Colonic mucosa (tissue), 4 donors: ENCODE data around the gene FHOD3. TPM values are rescaled to one million over a fixed set of nuclear protein-coding genes. Genes with fewer than 3 reads are reported as not detected.
"Not testable (repeated sequence)": the region's sequence is repeated elsewhere in the genome, so short reads cannot be mapped to it uniquely, and the experiment has no call there.

Source experiments
- DNase-seq: peaks from one replicate; pipeline ENCODE4 v3.0.0-alpha.2; 2020
- H3K27ac ChIP-seq: fragments of 200-600 bp; one replicate; pipeline ENCODE4 v1.8.0; 2021
- H3K27me3 ChIP-seq: fragments of 200-600 bp; one replicate; pipeline ENCODE4 v1.8.0; 2021
- H3K36me3 ChIP-seq: fragments of 200-600 bp; one replicate; pipeline ENCODE4 v1.8.0; 2021
- H3K4me1 ChIP-seq: fragments of 200-600 bp; one replicate; pipeline ENCODE4 v1.8.0; 2021; ENCODE audit warnings: mild to moderate bottlenecking
- H3K4me3 ChIP-seq: fragments of 200-600 bp; one replicate; pipeline ENCODE4 v1.8.0; 2021
- H3K9ac ChIP-seq, 2 donors: one replicate each; pipeline ENCODE4 v1.7.0; 2013; ENCODE audit warnings: control low read depth in 2 of 2, low read depth in 2 of 2, low read length in 2 of 2
- H3K9me3 ChIP-seq: fragments of 200-600 bp; one replicate; pipeline ENCODE4 v1.8.0; 2021
- CTCF ChIP-seq: fragments of 200-600 bp; IDR thresholded peaks from one replicate; pipeline ENCODE4 v1.8.0; 2022; ENCODE audit warnings: antibody characterized with exemption, mild to moderate bottlenecking
- intact Hi-C: fragments of 100-400 bp; cut with DNase I; formaldehyde crosslinking; loops from one replicate; pipeline ENCODE4 v1.14.1; 2022
- total RNA-seq, 2 donors: library from RNA; stranded (reverse); fragmentation: NEBNext Ultra II Directional in 1 of 2; extraction: Animal tissue kit (Norgen Biotek cat#: 25700) in 1 of 2; gene quantifications; one replicate each; pipeline ENCODE4 v1.2.1, GENCODE V29; 2021
- donor health status: healthy.
- donor health status: DM: no; HTN: no; CAD: no.
- donor health status: DM: no; HTN: no; CAD: no.

Gene FHOD3
- total RNA-seq, 2 donors from 2014 or later = 2.5 to 4.1 TPM

DNA sequence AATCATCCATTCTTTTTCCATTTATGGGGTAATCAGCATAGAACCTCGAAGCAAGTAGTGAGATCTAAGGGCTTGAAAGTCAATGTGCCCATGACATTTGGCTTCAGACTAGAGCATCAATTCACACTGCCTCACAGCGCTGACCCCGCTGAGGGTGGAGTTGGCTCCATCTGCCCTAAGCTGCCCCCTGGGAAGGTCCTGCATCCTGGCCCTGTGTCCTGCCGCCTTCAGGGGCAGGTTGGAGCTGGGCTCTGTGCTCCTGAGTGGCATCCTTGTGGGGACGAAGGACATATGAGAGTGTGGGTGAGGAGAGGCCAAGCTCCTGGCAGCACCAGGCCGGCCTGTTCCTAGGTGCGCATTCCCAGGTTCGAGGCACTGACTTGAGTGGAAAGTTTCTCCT is 249.4 kb downstream of the FHOD3 start:
- no peak overlapping the region for H3K27ac ChIP-seq
- DNase-seq = no peak
- no peak overlapping the region for H3K9ac ChIP-seq
- no peaks in the 10 kb centered on the region for H3K4me1 ChIP-seq
- H3K4me3 ChIP-seq = no peak overlapping the region
- no peak for TF ChIP-seq CTCF
- intact Hi-C loops = no loop called here
- no peaks in the 10 kb centered on the region for H3K27me3 ChIP-seq
- H3K36me3 ChIP-seq = no peaks in the 10 kb centered on the region
- H3K9me3 ChIP-seq = no peaks in the 10 kb centered on the region

GRCh38 chr18:36547544-36547943 is 250.0 kb downstream of the FHOD3 start:
- H3K36me3 ChIP-seq = no peaks in the 10 kb centered on the region
- no peaks in the 10 kb centered on the region for H3K9me3 ChIP-seq
- H3K27me3 ChIP-seq = no peaks in the 10 kb centered on the region
- no peak for DNase-seq
- H3K27ac ChIP-seq = no peak overlapping the region
- H3K4me1 ChIP-seq = no peaks in the 10 kb centered on the region
- H3K9ac ChIP-seq = no peak overlapping the region
- H3K4me3 ChIP-seq = no peak overlapping the region
- intact Hi-C loops = no loop called here
- TF ChIP-seq CTCF = no peak

GRCh38 chr18:36551274-36551673 is 253.8 kb downstream of the FHOD3 start:
- DNase-seq, intact Hi-C loops: not testable (repeated sequence)

GRCh38 chr18:36558234-36558633 is 260.7 kb downstream of the FHOD3 start:
- DNase-seq = no peak
- Histone ChIP-seq H3K4me1 (no peaks in the 10 kb centered on the region), H3K4me3 (no peak overlapping the region), H3K27ac (no peak overlapping the region), H3K27me3 (no peaks in the 10 kb centered on the region), H3K9me3 (no peaks in the 10 kb centered on the region), H3K36me3 (no peaks in the 10 kb centered on the region), H3K9ac (no peak overlapping the region)
- TF ChIP-seq CTCF = no peak
- intact Hi-C loops = no loop called here

More at GRCh38 chr18:36551274-36551673, 253.8 kb downstream of the FHOD3 start:
- H3K9me3 ChIP-seq, H3K4me1 ChIP-seq, H3K9ac ChIP-seq, H3K36me3 ChIP-seq, H3K4me3 ChIP-seq, H3K27me3 ChIP-seq, H3K27ac ChIP-seq: not testable (repeated sequence)

DNA sequence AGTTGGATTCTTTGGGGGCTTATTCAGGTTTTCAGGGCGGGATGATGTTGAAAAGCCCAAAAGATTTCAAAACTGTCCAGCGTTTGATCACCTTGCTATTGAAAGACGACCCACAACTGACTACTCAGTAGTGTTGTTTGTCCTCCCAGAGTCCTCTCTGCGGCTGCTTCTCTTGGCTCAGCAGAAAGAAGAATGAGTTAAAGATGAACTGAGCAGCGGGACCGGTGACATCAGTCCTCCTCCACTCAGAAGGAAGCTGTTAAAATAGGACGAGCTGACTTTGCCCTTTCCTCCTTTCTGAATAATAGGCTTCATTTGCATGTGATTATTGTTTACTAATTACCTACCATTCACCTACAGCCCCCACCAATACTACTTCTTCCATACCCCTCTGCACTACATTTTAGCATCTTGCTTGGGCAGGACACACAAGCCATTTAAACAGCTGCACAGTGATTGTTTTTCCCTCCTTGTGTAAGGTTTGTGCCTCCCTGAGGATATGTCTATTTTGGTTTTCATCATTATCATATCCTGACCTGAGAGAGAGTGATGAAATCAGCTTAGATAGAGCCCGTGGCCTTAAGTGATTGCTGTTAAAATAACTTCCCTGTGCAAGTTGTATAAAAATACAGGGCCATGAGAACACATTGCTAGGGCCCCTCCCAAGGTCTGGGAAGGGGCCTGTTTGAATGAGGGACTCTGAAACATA is 261.8 kb downstream of the FHOD3 start:
- Histone ChIP-seq H3K4me3 (no peak overlapping the region), H3K27me3 (no peaks in the 10 kb centered on the region), H3K4me1 (no peaks in the 10 kb centered on the region), H3K27ac (no peak overlapping the region), H3K36me3 (no peaks in the 10 kb centered on the region), H3K9ac (no peak overlapping the region), H3K9me3 (no peaks in the 10 kb centered on the region)
- no peak for DNase-seq
- TF ChIP-seq CTCF = no peak
- intact Hi-C loops = no loop called here

- no peak for DNase-seq
- no peaks in the 10 kb centered on the region for H3K36me3 ChIP-seq
- H3K4me3 ChIP-seq = no peak overlapping the region
- H3K27me3 ChIP-seq = no peaks in the 10 kb centered on the region
- H3K9me3 ChIP-seq = no peaks in the 10 kb centered on the region
- H3K27ac ChIP-seq = no peak overlapping the region
- H3K4me1 ChIP-seq = no peaks in the 10 kb centered on the region
- H3K9ac ChIP-seq = no peak overlapping the region
- no peak for TF ChIP-seq CTCF
- intact Hi-C loops = no loop called here
Measured at GRCh38 chr18:36560187-36560586, 262.7 kb downstream of the FHOD3 start.
